Vagina (tissue), 2 donors: Measurements from ENCODE around the gene MTRFR.

Source experiments
- CTCF ChIP-seq, 3 experiments: fragments of 450-650 bp in 2 of 3; fragments of 200-600 bp in 1 of 3; sonication (generic) in 1 of 3; IDR thresholded peaks; one replicate each; pipeline ENCODE4 v1.5.1; 2017 to 2019; ENCODE audit warnings: antibody characterized with exemption in 3 of 3, mild to moderate bottlenecking in 2 of 3, moderate library complexity in 2 of 3
- POLR2A ChIP-seq, 2 donors: fragments of 450-650 bp; IDR thresholded peaks; one replicate each; pipeline ENCODE4 v1.6.1; 2017; ENCODE audit warnings: antibody characterized with exemption in 2 of 2, mild to moderate bottlenecking in 2 of 2, moderate library complexity in 2 of 2
- POLR2AphosphoS5 ChIP-seq, 2 donors: sonication (generic); formaldehyde crosslinking; IDR thresholded peaks; one replicate each; pipeline ENCODE4 v1.9.0; 2017; ENCODE audit warnings: antibody characterized with exemption in 2 of 2, mild to moderate bottlenecking in 2 of 2, low read depth in 1 of 2; ENCODE audit not compliant: insufficient read depth in 1 of 2

- TF ChIP-seq CTCF (IDR thresholded peaks at IDR 0.05), result no peak
- no peak for TF ChIP-seq POLR2A (IDR thresholded peaks at IDR 0.05)
- no peak for TF ChIP-seq POLR2AphosphoS5 (IDR thresholded peaks at IDR 0.05; ENCODE audit: insufficient read depth in 1 of 2, low read depth in 1 of 2)
Measured at GRCh38 chr12:123268850-123269249, 35.6 kb downstream of the MTRFR start.
